Stimulated activated CD4-positive, alpha-beta T cell treated with anti-CD3 and anti-CD28 coated beads, Interleukin-4, amount 100 ng/mL, for 1 hour (primary cell): Measurements from ENCODE around the gene INTS4.
"Not testable (repeated sequence)": the region's sequence is repeated elsewhere in the genome, so short reads cannot be mapped to it uniquely, and the experiment has no call there.

Source experiments
- DNase-seq: peaks from one replicate; pipeline ENCODE4 v3.0.0-alpha.2; 2020

The INTS4 gene

DNA sequence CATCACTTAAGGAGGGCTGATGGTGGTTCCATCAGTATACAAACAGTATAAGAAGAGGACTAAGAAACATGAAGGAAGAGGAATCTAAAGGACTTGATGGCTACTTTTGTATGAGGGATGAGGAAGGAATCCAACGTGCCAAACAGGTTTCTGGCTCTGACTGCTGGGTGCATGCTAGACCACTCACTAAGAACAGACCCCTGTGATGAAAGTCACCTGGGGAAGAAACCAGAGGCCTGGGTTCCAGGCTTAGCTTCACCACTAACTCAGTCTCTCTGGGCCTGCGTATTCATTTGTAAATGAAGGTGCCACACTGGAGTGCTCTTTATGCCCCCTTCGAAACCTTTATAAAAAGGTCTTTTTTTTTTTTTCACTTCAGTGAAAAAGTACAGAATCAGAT is 118.4 kb downstream of the INTS4 start:
- DNase-seq: no peak

GRCh38 chr11:77874206-77874605 is 120.3 kb downstream of the INTS4 start:
- no peak for DNase-seq

DNA sequence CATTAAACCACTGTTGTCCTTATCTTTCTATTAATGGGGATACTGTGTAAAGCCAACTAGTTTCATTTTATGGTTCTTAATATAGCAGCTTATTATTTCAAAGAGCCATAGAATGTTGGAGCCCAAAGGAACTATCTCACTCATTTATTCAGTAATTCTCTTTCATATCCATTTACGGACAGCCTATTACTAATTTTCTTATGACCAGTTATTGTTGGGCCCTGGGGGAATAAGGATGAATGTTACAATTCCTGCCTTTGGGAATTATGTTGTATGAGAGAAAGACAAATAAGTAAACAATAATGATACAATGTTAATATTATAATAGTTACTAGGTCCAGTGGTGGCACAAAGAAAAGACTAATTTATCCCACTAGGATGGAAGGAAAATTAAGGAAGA is 121.1 kb downstream of the INTS4 start:
- DNase-seq: no peak

DNA sequence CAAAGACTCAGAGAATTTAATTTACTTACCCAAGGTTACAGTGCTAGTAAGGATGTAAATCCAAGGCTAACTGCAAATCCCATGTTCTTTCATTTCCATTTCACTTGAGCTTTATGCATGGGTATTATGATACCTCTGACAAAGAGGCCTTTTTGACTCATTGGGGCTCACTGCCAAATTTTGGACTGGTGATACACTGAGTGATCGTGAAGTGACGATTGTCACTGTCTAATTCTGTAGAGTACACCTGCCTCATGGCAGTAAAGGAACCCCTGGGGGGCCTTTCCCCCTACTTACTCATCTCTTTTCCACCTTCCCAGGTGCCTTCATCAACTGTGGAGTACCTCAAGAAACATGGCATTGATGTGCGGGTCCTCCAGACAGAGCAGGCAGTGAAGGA is 122.6 kb downstream of the INTS4 start:
- DNase-seq: no peak

DNA sequence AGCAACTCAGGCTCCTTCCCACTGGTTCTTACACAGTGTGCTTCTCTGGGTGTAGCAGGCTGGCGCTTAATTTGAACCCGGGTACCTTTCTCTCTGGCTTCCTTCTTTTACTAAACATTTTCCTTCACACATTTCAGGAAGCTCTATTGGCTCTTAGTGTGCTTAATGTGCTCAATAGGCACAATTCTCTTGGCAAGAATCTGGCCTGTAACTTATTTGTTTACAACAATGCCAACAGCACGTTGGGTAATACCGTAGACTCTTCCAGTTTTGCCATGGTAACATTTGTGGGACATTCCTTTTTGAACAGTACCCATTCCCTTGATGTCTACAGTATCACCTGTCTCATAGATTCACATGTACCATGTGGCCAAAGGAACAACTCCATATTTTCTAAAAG is 125.7 kb downstream of the INTS4 start:
- DNase-seq: no peak

- DNase-seq: no peak
Observed at GRCh38 chr11:77866336-77866735, 128.1 kb downstream of the INTS4 start.

- no peak for DNase-seq
Observed at GRCh38 chr11:77865805-77866204, 128.7 kb downstream of the INTS4 start.

GRCh38 chr11:77861444-77861843 is 133.0 kb downstream of the INTS4 start:
- DNase-seq: not testable (repeated sequence)

GRCh38 chr11:77857906-77858457 is 136.5 kb downstream of the INTS4 start:
- DNase-seq: not testable (repeated sequence)

- no peak for DNase-seq
Observed at GRCh38 chr11:77854838-77855237, 139.6 kb downstream of the INTS4 start.

- no peak for DNase-seq
Observed at GRCh38 chr11:77851503-77851902, 143.0 kb downstream of the INTS4 start.

DNA sequence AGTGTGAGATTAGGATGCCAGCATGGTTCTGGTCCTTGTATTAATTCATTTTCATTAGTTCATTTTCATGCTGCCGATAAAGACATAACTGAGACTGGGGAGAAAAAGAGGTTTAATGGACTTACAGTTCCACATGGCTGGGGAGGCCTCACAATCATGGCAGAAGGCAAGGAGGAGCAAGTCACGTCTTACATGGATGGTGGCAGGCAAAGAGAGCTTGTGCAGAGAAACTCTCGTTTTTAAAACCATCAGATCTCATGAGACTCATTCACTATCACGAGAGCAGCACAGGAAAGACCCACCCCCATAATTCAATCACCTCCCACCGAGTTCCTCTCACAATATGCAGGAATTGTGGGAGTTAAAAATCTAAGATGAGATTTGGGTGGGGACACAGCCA is 150.8 kb downstream of the INTS4 start:
- not testable (repeated sequence) for DNase-seq

GRCh38 chr11:77842441-77843121 is 151.9 kb downstream of the INTS4 start:
- no peak for DNase-seq

DNA sequence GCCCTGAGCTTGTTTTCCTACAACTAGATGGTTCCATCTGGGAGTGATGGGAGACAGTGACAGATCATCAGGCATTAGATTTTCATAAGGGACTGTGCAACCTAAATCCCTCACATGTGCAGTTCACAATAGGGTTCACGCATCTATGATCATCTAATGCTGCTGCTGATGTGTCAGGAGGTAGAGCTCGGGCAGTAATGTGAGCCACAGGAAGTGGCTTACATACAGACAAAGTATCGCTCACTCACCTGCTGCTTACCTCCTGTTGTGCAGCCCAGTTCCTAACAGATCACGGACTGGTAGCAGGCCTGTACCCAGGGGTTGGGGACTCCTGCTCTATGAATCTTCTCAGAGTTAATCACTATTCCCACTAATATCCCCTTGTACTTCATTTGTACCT is 161.2 kb downstream of the INTS4 start:
- DNase-seq: no peak

DNA sequence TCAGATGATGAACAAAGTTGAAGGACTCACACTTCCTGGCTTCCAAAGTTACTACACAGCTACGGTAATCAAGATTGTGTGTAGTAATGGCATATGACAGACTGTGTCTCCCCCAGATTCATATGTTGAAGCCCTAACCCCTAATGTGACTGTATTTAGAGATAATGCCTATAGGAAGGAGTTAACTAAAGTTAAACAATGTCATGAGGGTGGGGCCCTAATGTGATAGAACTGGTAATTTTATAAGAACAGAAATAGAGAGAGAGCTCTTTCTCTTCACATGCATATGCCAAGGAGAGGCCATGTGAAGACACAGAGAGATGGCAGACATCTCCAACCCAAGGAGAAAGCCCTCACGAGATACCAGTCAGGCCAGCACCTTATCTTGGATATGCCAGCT is 165.5 kb downstream of the INTS4 start:
- no peak for DNase-seq
